Heart left ventricle (tissue), 13 donors: ENCODE measurements around the gene GTSE1.

Experiments
- POLR2A ChIP-seq, 2 donors: fragments of 450-650 bp; IDR thresholded peaks; one replicate each; pipeline ENCODE4 v1.6.1; 2017; ENCODE audit warnings: antibody characterized with exemption in 2 of 2, mild to moderate bottlenecking in 2 of 2, moderate library complexity in 2 of 2
- TF ChIP-seq, protein P1 (sequence below), 12 donors: fragments of 200-600 bp; sonication (generic) in 4 of 12; IDR thresholded peaks; one replicate each; pipeline versions ENCODE4 v1.5.0 to v1.8.0; 2018 to 2022; ENCODE audit warnings: antibody characterized with exemption in 12 of 12, mild to moderate bottlenecking in 5 of 12
- donor health status: ischemic (EF 13 %, LVEDD 7.1; RV severe dilation, severe dysfunction).
- donor health status: DM: no; HTN: yes; CAD: no.
- donor health status: DM: no; HTN: no; CAD: no.
- donor health status: ischemic (EF 25% LVEDD 6.9; RV normal size, moderate dysfunction).
- donor health status: ischemic (EF 25% LVEDD 5.7; RV mildly dilated, moderate dysfunction).
- donor health status: ischemic (EF 35%, LVEDD 5.7; RV mildly dilated, moderate dysfunction).
- donor health status: nonischemic (EF 11% LVEDD 7.7; RV severe dilation, severe dysfunction).
- donor health status: DM: yes; HTN: yes; CAD: no.
- donor health status: PGD.
- donor health status: ischemic (EF 29% LVEDD 5.4; RV normal size, mild dysfunction).
- donor health status: nonischemic (EF 23%, LVEDD 6.1; RV moderate dilation, normal function).

GRCh38 chr22:46362203-46362933, 65.7 kb downstream of the GTSE1 start:
- TF ChIP-seq, protein P1, sequence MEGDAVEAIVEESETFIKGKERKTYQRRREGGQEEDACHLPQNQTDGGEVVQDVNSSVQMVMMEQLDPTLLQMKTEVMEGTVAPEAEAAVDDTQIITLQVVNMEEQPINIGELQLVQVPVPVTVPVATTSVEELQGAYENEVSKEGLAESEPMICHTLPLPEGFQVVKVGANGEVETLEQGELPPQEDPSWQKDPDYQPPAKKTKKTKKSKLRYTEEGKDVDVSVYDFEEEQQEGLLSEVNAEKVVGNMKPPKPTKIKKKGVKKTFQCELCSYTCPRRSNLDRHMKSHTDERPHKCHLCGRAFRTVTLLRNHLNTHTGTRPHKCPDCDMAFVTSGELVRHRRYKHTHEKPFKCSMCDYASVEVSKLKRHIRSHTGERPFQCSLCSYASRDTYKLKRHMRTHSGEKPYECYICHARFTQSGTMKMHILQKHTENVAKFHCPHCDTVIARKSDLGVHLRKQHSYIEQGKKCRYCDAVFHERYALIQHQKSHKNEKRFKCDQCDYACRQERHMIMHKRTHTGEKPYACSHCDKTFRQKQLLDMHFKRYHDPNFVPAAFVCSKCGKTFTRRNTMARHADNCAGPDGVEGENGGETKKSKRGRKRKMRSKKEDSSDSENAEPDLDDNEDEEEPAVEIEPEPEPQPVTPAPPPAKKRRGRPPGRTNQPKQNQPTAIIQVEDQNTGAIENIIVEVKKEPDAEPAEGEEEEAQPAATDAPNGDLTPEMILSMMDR (IDR thresholded peaks at IDR 0.05) = no peak
- TF ChIP-seq POLR2A (IDR thresholded peaks at IDR 0.05) = no peak
